Common myeloid progenitor, CD34-positive (primary cell): ENCODE results near the gene EVX2.

Experiments used
- CTCF ChIA-PET: fragments of 350-600 bp; sonication (Branson Sonifier 250); formaldehyde crosslinking; loops from one replicate; lab custom pipeline; 2021; ENCODE audit warnings: antibody characterized with exemption; lab: Charles Lee
- POLR2A ChIA-PET: fragments of 350-600 bp; sonication (Branson Sonifier 250); formaldehyde crosslinking; loops from one replicate; lab custom pipeline; 2021; ENCODE audit warnings: antibody characterized with exemption; lab: Charles Lee
- DNase-seq, 3 donors: peaks; one replicate each; pipeline versions ENCODE4 v3.0.0 to v3.0.0-alpha.2; 2013
- H3K27ac ChIP-seq, 2 experiments: 1 replicate in 1 of 2; 2 replicates in 1 of 2; pipeline ENCODE4 v1.7.0; 2013; ENCODE audit warnings: inconsistent platforms in 2 of 2, low read length in 2 of 2, mild to moderate bottlenecking in 2 of 2, low read depth in 1 of 2, moderate library complexity in 1 of 2; ENCODE audit not compliant: severe bottlenecking in 2 of 2, insufficient read depth in 1 of 2, poor library complexity in 1 of 2
- H3K27me3 ChIP-seq, 5 experiments: replicated peaks in 2 of 5; 1 replicate in 3 of 5; 2 replicates in 2 of 5; pipeline versions ENCODE4 v1.6.1 to v1.7.0; 2013; ENCODE audit warnings: low read length in 4 of 5, mild to moderate bottlenecking in 2 of 5, moderate library complexity in 2 of 5, inconsistent platforms in 1 of 5; ENCODE audit not compliant: insufficient read depth in 5 of 5, control insufficient read depth in 4 of 5
- H3K36me3 ChIP-seq, 4 experiments: 1 replicate in 2 of 4; 2 replicates in 2 of 4; pipeline versions ENCODE4 v1.6.1 to v1.7.0; 2013; ENCODE audit warnings: low read length in 3 of 4, control low read depth in 1 of 4, mild to moderate bottlenecking in 1 of 4; ENCODE audit not compliant: control insufficient read depth in 4 of 4, insufficient read depth in 4 of 4
- H3K4me1 ChIP-seq, 4 experiments: 1 replicate in 3 of 4; 2 replicates in 1 of 4; pipeline versions ENCODE4 v1.6.1 to v1.7.1; 2013; ENCODE audit warnings: low read length in 3 of 4, mild to moderate bottlenecking in 3 of 4, control low read depth in 1 of 4, inconsistent platforms in 1 of 4, moderate library complexity in 1 of 4; ENCODE audit not compliant: control insufficient read depth in 4 of 4, insufficient read depth in 4 of 4; ENCODE audit errors: control extremely low read depth in 1 of 4
- H3K4me3 ChIP-seq, 7 experiments: 1 replicate in 4 of 7; 2 replicates in 3 of 7; pipeline versions ENCODE4 v1.5.1 to v1.7.0; 2013; ENCODE audit warnings: mild to moderate bottlenecking in 7 of 7, low read length in 6 of 7, moderate library complexity in 6 of 7, inconsistent platforms in 2 of 7, low read depth in 2 of 7, control low read depth in 1 of 7; ENCODE audit not compliant: insufficient read depth in 4 of 7, control insufficient read depth in 1 of 7; ENCODE audit errors: extremely low read depth in 1 of 7
- H3K9me3 ChIP-seq, 5 experiments: 1 replicate in 4 of 5; 2 replicates in 1 of 5; pipeline versions ENCODE4 v1.6.1 to v1.7.1; 2013; ENCODE audit warnings: low read length in 4 of 5, mild to moderate bottlenecking in 2 of 5, inconsistent platforms in 1 of 5, low read depth in 1 of 5, moderate library complexity in 1 of 5; ENCODE audit not compliant: control insufficient read depth in 4 of 5, insufficient read depth in 2 of 5; ENCODE audit errors: control extremely low read depth in 1 of 5
- WGBS: methylation state at CpG from one replicate; pipeline ENCODE4 v1.1.5; 2013; ENCODE audit not compliant: insufficient coverage; 5-methylcytosine and 5-hydroxymethylcytosine counted together

The EVX2 gene

GRCh38 chr2:176130147-176130956, 46.6 kb upstream of the EVX2 start:
- Histone ChIP-seq H3K27ac (no peak overlapping the region), H3K36me3 (no peaks in the 10 kb centered on the region), H3K4me3 (peak overlapping the region in 2 of 7 experiments; percentile 23 to 26), H3K4me1 (peaks cover 4 to 14% (median 9%) of the 10 kb centered on the region in 4 experiments), H3K9me3 (no peaks in the 10 kb centered on the region), H3K27me3 (peaks cover 46 to 99% (median 62%) of the 10 kb centered on the region in 5 experiments)
- WGBS = under 1% methylated on average over 94 of the region's 100 CpGs
- CTCF ChIA-PET = interaction anchor here (0.5 to 3.4 kb wide), 11 partner anchors 12 to 524 kb away, joined by 3 to 40 read pairs (median 3); no protein-coding TSS in a partner anchor
- POLR2A ChIA-PET = interaction anchor here (0.6 kb wide), 1 partner anchor 1008 kb away, joined by 3 read pairs; no protein-coding TSS in a partner anchor
- DNase-seq = peak in 1 of 3 donors; percentile 62

DNA sequence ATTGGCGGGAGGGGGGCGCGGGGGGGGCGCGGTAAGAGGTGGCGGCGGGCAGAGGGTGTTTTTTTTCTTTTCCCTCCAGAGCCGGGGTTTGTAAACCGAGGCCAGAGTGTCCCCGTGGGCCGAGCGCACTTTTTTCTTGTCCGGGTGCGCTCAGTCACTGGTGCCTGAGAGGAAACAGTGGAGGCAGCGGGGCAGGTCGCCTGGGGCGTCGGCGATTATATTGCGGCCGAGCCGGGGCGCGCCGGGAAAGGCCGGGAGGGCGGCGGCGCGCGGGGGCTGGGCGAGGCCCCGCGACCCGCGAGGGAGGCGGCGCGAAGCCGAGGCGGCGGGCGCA, 46.0 kb upstream of the EVX2 start:
- H3K27ac ChIP-seq = no peak overlapping the region
- H3K4me1 ChIP-seq = peaks cover 4 to 14% (median 9%) of the 10 kb centered on the region in 4 experiments

GRCh38 chr2:176128982-176129796, 45.4 kb upstream of the EVX2 start, which contains the start of gene HOXD8:
Gene HOXD8 (plus strand): TSS chr2:176129705. CDS start chr2:176130367, 662 bp downstream.
- Histone ChIP-seq H3K4me1 (peaks cover 4 to 14% (median 9%) of the 10 kb centered on the region in 4 experiments), H3K36me3 (no peaks in the 10 kb centered on the region), H3K9me3 (no peaks in the 10 kb centered on the region), H3K27ac (no peak within 1 kb of the TSS), H3K27me3 (peaks cover 36 to 99% (median 64%) of the 10 kb centered on the region in 5 experiments), H3K4me3 (peak within 1 kb of the TSS in 3 of 7 experiments; percentile 16 to 26 (median 23))
- 4% methylated on average over 31 of the region's 64 CpGs for WGBS
- POLR2A ChIA-PET = no interaction called here
- peak; percentile 51 to 68 (median 53) for DNase-seq
- CTCF ChIA-PET = interaction anchor here (0.8 to 4.6 kb wide), 5 partner anchors 19 to 1020 kb away, joined by 3 to 32 read pairs (median 3); no protein-coding TSS in a partner anchor

More for the DNA sequence above, 46.0 kb upstream of the EVX2 start:
- DNase-seq = no peak
- under 1% methylated on average over 36 of the region's 43 CpGs for WGBS
- H3K9me3 ChIP-seq = no peaks in the 10 kb centered on the region
- POLR2A ChIA-PET = no interaction called here
- H3K27me3 ChIP-seq = peaks cover 40 to 99% (median 63%) of the 10 kb centered on the region in 5 experiments
- H3K4me3 ChIP-seq = peak overlapping the region in 2 of 7 experiments; percentile 23 to 26
- CTCF ChIA-PET = interaction anchor here (1.0 kb wide), 1 partner anchor 505 kb away, joined by 3 read pairs; no protein-coding TSS in a partner anchor
- no peaks in the 10 kb centered on the region for H3K36me3 ChIP-seq

DNA sequence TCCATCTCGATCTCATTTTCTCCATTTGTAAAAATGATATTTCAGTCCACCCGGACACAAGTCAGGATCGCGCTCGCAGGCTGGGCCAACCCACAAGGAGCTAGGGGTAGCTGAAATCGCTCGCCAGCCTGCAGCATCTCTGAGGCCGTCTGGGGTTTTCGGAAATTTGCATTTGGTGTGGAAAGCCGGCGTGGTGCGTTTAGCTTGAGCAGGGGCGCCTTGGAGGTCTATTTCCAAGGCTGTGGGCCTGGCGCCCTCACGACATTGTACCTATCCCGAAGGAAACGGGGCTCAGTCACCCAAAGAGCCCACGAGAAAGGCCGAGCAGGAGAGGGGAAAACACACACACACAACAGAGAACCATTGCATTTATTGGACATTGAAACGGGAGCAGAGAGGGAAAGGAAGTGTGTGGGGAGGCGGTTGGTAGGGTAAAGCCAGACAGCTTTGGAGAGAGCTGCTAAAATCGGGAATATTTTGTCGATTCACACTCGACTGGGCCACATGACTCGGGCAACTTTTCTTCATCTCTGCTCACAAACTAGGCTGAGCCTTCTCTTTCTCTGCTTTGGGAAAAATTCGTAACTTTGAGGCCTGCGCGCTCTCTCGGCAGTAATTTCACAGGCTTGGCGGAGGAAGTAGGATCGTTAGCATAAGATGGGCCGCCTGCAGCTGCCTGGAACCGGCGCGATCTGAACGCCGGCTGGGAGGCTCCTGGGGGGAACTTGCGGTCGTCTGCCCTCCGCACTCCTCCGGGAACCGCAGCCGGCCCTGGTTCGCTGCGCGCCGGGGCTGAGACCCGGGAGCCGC, 44.6 kb upstream of the EVX2 start:
- peak in 1 of 3 donors; percentile 36 for DNase-seq
- H3K9me3 ChIP-seq = no peaks in the 10 kb centered on the region
- H3K36me3 ChIP-seq = no peaks in the 10 kb centered on the region
- no peak overlapping the region for H3K27ac ChIP-seq
- ChIA-PET POLR2A (no interaction called here), CTCF (interaction anchor here (0.8 to 4.6 kb wide), 13 partner anchors 11 to 1035 kb away, joined by 3 to 44 read pairs (median 5); partner anchors contain the start of gene HOXD12)
- peaks cover 4 to 14% (median 9%) of the 10 kb centered on the region in 4 experiments for H3K4me1 ChIP-seq
- H3K27me3 ChIP-seq = peaks cover 30 to 99% (median 69%) of the 10 kb centered on the region in 5 experiments
- H3K4me3 ChIP-seq = no peak overlapping the region
- 8% methylated on average over 30 of the region's 49 CpGs for WGBS

DNA sequence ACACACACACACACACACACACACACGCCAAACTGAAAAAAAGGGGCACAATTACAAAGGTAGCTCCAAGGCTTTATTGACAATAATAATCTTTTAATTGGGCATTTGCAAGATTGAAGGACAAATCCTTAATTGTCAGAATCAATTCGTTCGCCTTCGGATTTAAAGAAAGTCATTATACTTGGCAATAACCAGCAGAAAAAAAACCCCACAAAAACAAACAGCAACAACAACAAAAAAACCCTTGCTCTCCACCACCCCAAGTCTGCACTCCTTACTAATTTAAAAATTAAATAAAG, 44.0 kb upstream of the EVX2 start:
- WGBS = no CpG with 5 or more reads among the region's 4 CpGs
- H3K9me3 ChIP-seq = no peaks in the 10 kb centered on the region
- ChIA-PET CTCF (interaction anchor here (0.9 to 4.6 kb wide), 18 partner anchors 11 to 1035 kb away, joined by 3 to 44 read pairs (median 5); partner anchors contain the start of gene HOXD12), POLR2A (no interaction called here)
- no peak for DNase-seq
- H3K27me3 ChIP-seq = peaks cover 26 to 99% (median 64%) of the 10 kb centered on the region in 5 experiments
- H3K27ac ChIP-seq = no peak overlapping the region
- H3K4me3 ChIP-seq = no peak overlapping the region
- no peaks in the 10 kb centered on the region for H3K36me3 ChIP-seq
- peaks cover 4 to 19% (median 12%) of the 10 kb centered on the region in 4 experiments for H3K4me1 ChIP-seq
